Naive B cell (primary cell): ENCODE data around the gene ATF6B. TPM values are rescaled to one million over a fixed set of nuclear protein-coding genes. Genes with fewer than 3 reads are reported as not detected.
"Not testable (repeated sequence)": the region's sequence is repeated elsewhere in the genome, so short reads cannot be mapped to it uniquely, and the experiment has no call there.

Source experiments
- ATAC-seq, 2 donors: fragments of 150-1000 bp; cut with Tn5 transposase; 2 replicates each; pipeline ENCODE4 v1.10.0; 2021; ENCODE audit warnings: low read depth in 2 of 2, mild to moderate bottlenecking in 2 of 2, moderate library complexity in 2 of 2
- DNase-seq: peaks from one replicate; pipeline ENCODE4 v3.0.0; 2022
- H3K27ac Mint-ChIP-seq, 6 donors: one replicate each; pipeline ENCODE4 v1.8.0; 2020 to 2022; ENCODE audit warnings: mild to moderate bottlenecking in 6 of 6, mixed read lengths in 6 of 6, moderate library complexity in 5 of 6, inconsistent platforms in 2 of 6
- H3K27me3 Mint-ChIP-seq, 3 donors: one replicate each; pipeline ENCODE4 v1.8.0; 2021 to 2022; ENCODE audit warnings: mixed read lengths in 3 of 3, mild to moderate bottlenecking in 1 of 3
- H3K36me3 Mint-ChIP-seq, 2 donors: one replicate each; pipeline ENCODE4 v1.8.0; 2020 to 2022; ENCODE audit warnings: mixed read lengths in 2 of 2, inconsistent platforms in 1 of 2, mild to moderate bottlenecking in 1 of 2
- H3K4me1 Mint-ChIP-seq, 3 donors: one replicate each; pipeline ENCODE4 v1.8.0; 2020 to 2022; ENCODE audit warnings: mixed read lengths in 3 of 3, inconsistent platforms in 1 of 3, mild to moderate bottlenecking in 1 of 3, moderate library complexity in 1 of 3
- H3K4me3 Mint-ChIP-seq, 8 donors: one replicate each; pipeline ENCODE4 v1.8.0; 2020 to 2022; ENCODE audit warnings: mild to moderate bottlenecking in 8 of 8, mixed read lengths in 8 of 8, moderate library complexity in 8 of 8, inconsistent platforms in 2 of 8
- H3K9me3 Mint-ChIP-seq, 7 donors: one replicate each; pipeline ENCODE4 v1.8.0; 2020 to 2022; ENCODE audit warnings: mixed read lengths in 7 of 7, mild to moderate bottlenecking in 5 of 7, inconsistent platforms in 2 of 7, moderate library complexity in 1 of 7
- polyA plus RNA-seq, 6 donors: library from polyadenylated mRNA; unstranded; fragments of 300-500 nt; fragmentation: Illumina TruSeq; gene quantifications; one replicate each; pipeline ENCODE4 v1.2.3, GENCODE V29; 2021; ENCODE audit warnings: low read depth in 6 of 6

ATF6B gene
- polyA plus RNA-seq, 6 donors from 2014 or later = 25.7 to 35.0 (median 32.4) TPM

DNA sequence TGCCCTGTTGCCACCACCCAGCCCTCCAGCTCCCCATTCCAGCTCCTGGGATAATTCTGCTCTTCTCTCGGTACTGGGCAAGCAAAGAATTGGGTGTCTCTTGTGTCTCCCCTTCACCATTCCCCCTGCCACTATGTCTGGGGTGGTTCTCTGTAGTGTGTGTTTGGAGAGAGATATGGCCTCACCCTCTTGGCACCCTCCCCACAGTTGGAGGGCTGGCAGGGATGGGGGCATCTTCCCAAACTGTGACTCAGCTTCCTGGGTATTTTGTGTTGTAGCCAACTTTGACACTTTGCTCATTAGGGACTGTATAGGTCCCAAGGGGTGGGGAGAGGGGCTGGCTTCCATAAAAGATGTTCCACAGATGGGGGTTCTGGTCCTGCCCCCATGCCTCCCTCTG, 20.6 kb downstream of the ATF6B start:
- H3K9me3 Mint-ChIP-seq = peaks cover 0 to 4% (median 1%) of the 10 kb centered on the region in 7 donors
- peaks cover 0 to 8% of the 10 kb centered on the region in 2 donors for H3K36me3 Mint-ChIP-seq
- peaks cover 27 to 62% (median 58%) of the 10 kb centered on the region in 3 donors for H3K27me3 Mint-ChIP-seq
- H3K4me1 Mint-ChIP-seq = peaks cover 25 to 39% (median 35%) of the 10 kb centered on the region in 3 donors
- ATAC-seq = no peak
- peak overlapping the region in 1 of 8 donors; percentile 10 for H3K4me3 Mint-ChIP-seq
- DNase-seq = no peak
- peak overlapping the region in 1 of 6 donors; percentile 32 for H3K27ac Mint-ChIP-seq

DNA sequence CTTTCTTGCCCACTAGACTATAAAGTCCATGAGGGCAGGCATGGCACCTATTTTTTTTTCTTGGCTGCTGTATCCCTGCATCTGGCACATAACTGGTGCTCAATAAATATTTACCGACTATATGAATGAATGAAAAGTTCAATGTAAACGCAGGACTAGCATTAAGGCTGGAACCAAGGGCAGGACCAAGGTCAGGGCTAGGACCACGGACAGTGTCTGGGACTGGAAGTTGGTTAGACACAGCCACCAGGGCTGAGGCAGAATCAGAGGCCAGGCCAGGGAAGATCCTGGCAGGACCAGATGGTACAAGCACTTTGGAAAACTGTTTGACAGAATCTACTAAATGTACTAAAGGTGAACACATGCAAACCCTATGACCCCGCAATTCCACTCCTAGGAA, 22.6 kb downstream of the ATF6B start:
- no peak for ATAC-seq
- Mint-ChIP-seq H3K4me3 (no peak overlapping the region), H3K27me3 (peaks cover 34 to 64% (median 61%) of the 10 kb centered on the region in 3 donors), H3K9me3 (peaks cover 0 to 8% (median 1%) of the 10 kb centered on the region in 7 donors), H3K4me1 (peaks cover 21 to 30% (median 29%) of the 10 kb centered on the region in 3 donors), H3K36me3 (peaks cover 0 to 8% of the 10 kb centered on the region in 2 donors), H3K27ac (no peak overlapping the region)
- DNase-seq = no peak

DNA sequence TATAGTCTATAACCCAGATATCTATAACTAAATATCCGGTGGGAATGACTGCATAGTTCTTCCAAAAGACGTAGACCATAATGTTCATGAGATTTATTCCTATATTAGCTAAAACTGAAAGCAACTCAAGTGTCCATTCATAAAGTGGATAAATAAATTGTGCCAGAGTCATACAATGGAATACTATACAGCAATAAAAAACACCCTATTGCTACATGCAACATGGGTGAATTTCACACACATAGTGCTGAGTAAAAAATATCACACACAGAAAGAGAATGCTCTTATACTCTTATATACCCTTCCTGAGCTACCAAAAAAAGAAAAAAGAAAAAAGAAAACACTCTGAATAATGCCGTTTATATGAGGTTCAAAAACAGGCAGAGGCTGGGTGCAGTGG, 25.8 kb downstream of the ATF6B start:
- Mint-ChIP-seq H3K9me3 (peaks cover 0 to 8% (median 1%) of the 10 kb centered on the region in 7 donors), H3K27me3 (peaks cover 40 to 77% (median 72%) of the 10 kb centered on the region in 3 donors)

GRCh38 chr6:32100251-32100650, 27.8 kb downstream of the ATF6B start:
- DNase-seq, H3K4me3 Mint-ChIP-seq, H3K9me3 Mint-ChIP-seq, H3K4me1 Mint-ChIP-seq, H3K36me3 Mint-ChIP-seq, ATAC-seq: not testable (repeated sequence)
- Mint-ChIP-seq H3K27ac (peak overlapping the region in 1 of 6 donors; percentile 22), H3K27me3 (peaks cover 26 to 72% (median 70%) of the 10 kb centered on the region in 3 donors)

More for the DNA sequence above, 25.8 kb downstream of the ATF6B start:
- H3K27ac Mint-ChIP-seq = no peak overlapping the region
- no peak overlapping the region for H3K4me3 Mint-ChIP-seq
- peaks cover 0 to 8% (median 0%) of the 10 kb centered on the region in 3 donors for H3K4me1 Mint-ChIP-seq
- no peak for DNase-seq
- H3K36me3 Mint-ChIP-seq = peaks cover 0 to 16% of the 10 kb centered on the region in 2 donors
- ATAC-seq = no peak

DNA sequence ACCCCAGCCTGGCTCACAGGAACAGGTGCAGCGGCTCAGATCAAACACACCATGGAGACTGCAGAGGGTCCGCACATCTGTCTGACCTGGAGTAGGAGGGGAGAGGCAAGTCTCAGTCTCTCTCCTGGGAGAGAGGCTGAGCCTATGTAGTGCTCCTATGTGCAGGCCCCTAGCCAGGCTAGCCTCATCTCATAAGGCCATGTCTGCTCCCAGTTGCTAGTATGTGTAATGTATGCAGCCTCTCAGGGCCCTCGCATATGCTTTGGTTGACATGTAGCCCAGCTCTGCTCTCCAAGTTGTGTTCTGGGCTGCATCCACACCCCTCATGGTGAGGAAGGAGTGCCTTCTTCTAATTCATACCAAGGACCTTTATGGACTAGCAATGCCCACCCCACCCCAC, 30.7 kb downstream of the ATF6B start:
- no peak for DNase-seq
- Mint-ChIP-seq H3K27me3 (peaks cover 29 to 72% (median 59%) of the 10 kb centered on the region in 3 donors), H3K4me1 (peaks cover 0 to 4% (median 4%) of the 10 kb centered on the region in 3 donors), H3K9me3 (peaks cover 0 to 4% (median 0%) of the 10 kb centered on the region in 7 donors), H3K27ac (no peak overlapping the region), H3K4me3 (peak overlapping the region in 3 of 8 donors; percentile 11 to 37 (median 16)), H3K36me3 (peaks cover 0 to 8% of the 10 kb centered on the region in 2 donors)
- ATAC-seq = no peak

DNA sequence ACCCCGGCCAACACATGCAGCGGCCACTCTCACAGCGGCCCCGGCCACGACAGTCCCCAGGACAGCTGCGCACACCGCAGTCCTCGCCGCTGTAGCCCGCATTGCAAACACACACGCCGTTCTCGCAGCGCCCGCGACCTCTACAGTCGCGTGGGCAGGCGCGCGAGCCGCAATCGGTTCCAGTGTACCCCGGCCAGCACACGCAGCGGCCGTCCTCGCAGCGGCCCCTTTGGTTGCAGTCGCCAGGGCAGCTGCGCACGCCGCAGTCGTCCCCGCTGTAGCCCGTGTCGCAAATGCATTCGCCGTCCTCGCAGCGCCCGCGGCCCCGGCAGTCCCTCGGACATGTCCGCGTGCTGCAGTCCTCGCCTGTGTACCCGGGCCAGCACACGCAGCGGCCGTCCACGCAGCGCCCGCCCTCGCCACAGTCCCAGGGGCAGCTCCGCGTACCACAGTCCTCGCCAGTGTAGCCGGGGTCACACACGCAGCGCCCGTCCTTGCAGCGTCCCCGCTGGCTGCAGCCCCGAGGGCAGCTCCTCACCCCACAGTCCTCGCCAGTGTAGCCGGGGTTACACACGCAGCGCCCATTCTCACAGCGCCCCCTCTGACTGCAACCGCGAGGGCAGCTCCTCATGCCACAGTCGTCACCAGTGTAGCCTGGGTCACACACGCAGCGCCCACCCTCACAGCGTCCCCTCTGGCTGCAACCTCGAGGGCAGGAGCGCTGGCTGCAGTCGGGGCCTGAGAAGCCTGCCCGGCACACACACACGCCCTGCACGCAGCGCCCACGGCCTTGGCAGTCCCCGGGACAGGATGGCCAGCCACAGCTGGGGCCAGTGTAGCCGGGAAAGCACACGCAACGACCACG, 31.4 kb downstream of the ATF6B start:
- H3K27me3 Mint-ChIP-seq = peaks cover 23 to 80% (median 65%) of the 10 kb centered on the region in 3 donors
- DNase-seq (no peak), ATAC-seq (peak in 1 of 2 donors; percentile 9)
- H3K27ac Mint-ChIP-seq = no peak overlapping the region
- peak overlapping the region in 5 of 8 donors; percentile 16 to 47 (median 30) for H3K4me3 Mint-ChIP-seq
- peaks cover 0 to 4% (median 4%) of the 10 kb centered on the region in 3 donors for H3K4me1 Mint-ChIP-seq
- H3K9me3 Mint-ChIP-seq = peaks cover 0 to 2% (median 0%) of the 10 kb centered on the region in 7 donors
- peaks cover 0 to 8% of the 10 kb centered on the region in 2 donors for H3K36me3 Mint-ChIP-seq

DNA sequence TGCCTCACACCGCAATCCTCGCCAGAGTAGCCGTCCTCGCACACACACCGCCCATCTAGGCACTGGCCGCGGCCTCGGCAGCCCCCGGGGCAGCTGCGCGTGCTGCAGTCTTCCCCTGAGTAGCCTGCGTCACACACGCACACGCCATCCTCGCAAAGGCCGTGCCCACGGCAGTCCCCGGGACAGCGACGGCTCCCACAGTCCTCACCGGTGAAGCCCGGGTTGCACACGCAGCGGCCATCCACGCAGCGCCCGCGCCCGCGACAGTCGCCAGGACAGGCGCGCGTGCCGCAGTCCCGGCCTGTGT, 32.0 kb downstream of the ATF6B start:
- Mint-ChIP-seq H3K27ac (no peak overlapping the region), H3K9me3 (peaks cover 0 to 2% (median 0%) of the 10 kb centered on the region in 7 donors), H3K36me3 (peaks cover 0 to 8% of the 10 kb centered on the region in 2 donors), H3K4me3 (peak overlapping the region in 1 of 8 donors; percentile 29), H3K4me1 (peaks cover 0 to 4% (median 4%) of the 10 kb centered on the region in 3 donors), H3K27me3 (peaks cover 23 to 83% (median 65%) of the 10 kb centered on the region in 3 donors)
- DNase-seq = no peak
- peak in 1 of 2 donors; percentile 16 for ATAC-seq

DNA sequence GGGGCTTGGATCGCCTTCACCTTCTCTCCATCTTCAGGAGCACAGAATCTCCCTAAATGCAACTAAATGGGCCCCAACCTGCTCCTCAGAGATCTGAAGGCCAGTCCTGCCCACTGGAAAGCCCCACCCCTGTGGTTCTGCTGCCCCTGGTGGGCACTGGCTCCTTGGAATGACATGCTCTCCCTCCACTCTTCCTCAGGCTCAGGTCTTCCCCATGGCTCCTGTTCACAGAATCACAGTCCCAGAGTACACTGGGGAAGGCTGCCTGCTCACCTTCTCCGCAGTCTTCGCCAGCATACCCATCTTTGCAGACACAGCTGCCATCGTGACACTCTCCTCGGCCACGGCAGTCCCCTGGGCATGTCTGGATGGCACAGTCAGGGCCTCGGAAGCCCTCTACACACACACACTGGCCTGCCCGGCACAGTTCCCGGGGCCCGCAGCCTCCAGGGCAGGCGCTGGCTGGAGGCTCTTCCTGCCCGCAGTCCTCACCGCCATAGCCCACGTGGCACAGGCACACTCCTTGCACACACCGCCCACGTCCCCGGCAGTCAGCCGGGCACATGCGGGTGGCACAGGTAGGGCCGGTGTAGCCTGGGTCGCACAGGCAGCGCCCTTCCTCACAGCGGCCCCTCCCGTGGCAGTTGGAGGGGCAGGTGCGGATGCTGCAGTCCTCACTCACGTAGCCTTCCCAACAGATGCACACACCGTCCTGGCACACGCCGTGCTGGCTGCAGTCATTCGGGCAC, 32.5 kb downstream of the ATF6B start:
- Mint-ChIP-seq H3K27ac (no peak overlapping the region), H3K27me3 (peaks cover 26 to 87% (median 64%) of the 10 kb centered on the region in 3 donors), H3K36me3 (peaks cover 0 to 8% of the 10 kb centered on the region in 2 donors), H3K4me3 (no peak overlapping the region), H3K4me1 (peaks cover 0 to 4% (median 4%) of the 10 kb centered on the region in 3 donors), H3K9me3 (peaks cover 0 to 2% (median 0%) of the 10 kb centered on the region in 7 donors)
- peak in 1 of 2 donors; percentile 11 for ATAC-seq
- no peak for DNase-seq

DNA sequence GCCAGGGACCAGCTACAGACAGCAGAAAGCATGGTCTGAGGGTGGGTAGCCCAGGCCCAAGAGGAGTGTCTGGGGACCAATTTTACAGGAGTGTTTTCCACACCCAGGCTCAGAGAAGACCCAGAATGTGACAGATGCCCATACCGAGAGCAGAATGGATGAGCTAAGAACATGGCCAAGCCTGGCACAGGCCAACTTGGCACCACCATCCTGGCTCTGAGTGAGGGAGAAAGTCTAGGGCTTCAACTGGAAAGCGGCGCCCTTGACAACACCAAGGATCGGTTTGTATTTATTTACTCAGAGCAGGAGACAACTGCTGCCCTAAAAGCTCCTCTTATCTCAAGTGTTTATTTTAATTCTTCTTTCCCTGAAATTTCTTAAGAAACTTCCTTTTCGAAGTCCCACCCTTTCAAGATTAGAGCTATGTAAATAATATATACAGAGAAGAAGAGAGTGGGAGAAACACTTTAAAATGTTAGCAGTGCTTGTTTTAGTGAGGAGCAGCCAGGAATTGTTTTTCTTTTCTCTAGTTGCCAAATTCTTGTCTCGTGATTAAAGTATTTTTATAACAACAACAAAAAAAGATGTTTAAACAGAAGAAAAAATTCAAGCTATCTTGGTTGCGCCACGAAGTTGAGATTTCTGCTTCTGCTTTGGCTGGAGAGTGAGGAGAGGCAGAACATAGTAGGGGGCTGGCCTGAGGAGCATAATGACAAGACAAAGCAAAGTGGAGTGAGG, 35.1 kb downstream of the ATF6B start:
- H3K4me3 Mint-ChIP-seq = peak overlapping the region in 1 of 8 donors; percentile 24

GRCh38 chr6:32089082-32089828, 38.8 kb downstream of the ATF6B start:
- ATAC-seq = no peak
- Mint-ChIP-seq H3K27me3 (peaks cover 35 to 75% (median 49%) of the 10 kb centered on the region in 3 donors), H3K4me3 (peak overlapping the region in 3 of 8 donors; percentile 1 to 22 (median 5)), H3K27ac (no peak overlapping the region), H3K4me1 (peaks cover 0 to 7% (median 5%) of the 10 kb centered on the region in 3 donors), H3K36me3 (no peaks in the 10 kb centered on the region), H3K9me3 (peaks cover 0 to 2% (median 0%) of the 10 kb centered on the region in 7 donors)
- no peak for DNase-seq

More for the DNA sequence above, 35.1 kb downstream of the ATF6B start:
- H3K36me3 Mint-ChIP-seq = no peaks in the 10 kb centered on the region
- DNase-seq (no peak), ATAC-seq (no peak)
- no peak overlapping the region for H3K27ac Mint-ChIP-seq
- H3K9me3 Mint-ChIP-seq = no peaks in the 10 kb centered on the region
- H3K27me3 Mint-ChIP-seq = peaks cover 24 to 82% (median 50%) of the 10 kb centered on the region in 3 donors
- peaks cover 0 to 4% (median 4%) of the 10 kb centered on the region in 3 donors for H3K4me1 Mint-ChIP-seq

DNA sequence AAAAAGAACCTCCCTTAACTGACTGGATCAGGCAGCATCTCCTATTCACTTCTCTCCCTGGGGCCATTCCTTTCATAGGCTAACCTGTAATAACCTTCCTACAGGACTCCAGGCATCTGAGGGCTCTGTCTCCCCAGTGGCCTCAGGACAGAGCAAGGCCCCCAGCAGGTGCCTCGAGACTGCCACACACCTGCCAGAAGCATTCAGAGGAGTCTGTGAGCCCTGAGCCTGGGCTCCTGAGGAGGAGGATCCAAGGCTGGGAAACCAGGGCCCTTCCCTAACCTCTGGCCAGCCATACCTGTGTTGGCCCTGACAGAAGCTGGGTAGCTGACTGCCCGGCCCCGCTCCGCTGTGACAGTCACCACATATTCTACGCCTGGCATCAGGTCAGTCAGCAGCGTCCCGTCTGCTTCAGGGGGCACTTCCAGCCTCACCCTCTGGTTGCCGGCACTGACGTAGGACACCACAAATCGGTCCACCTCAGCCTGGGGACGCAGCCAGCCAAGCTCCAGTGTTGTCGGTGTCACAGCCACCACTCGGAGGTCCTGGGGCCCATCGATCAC, 39.5 kb downstream of the ATF6B start:
- ATAC-seq (no peak), DNase-seq (no peak)
- H3K9me3 Mint-ChIP-seq = peaks cover 0 to 2% (median 0%) of the 10 kb centered on the region in 7 donors
- H3K4me1 Mint-ChIP-seq = peaks cover 0 to 7% (median 5%) of the 10 kb centered on the region in 3 donors
- no peaks in the 10 kb centered on the region for H3K36me3 Mint-ChIP-seq
- no peak overlapping the region for H3K27ac Mint-ChIP-seq
- H3K27me3 Mint-ChIP-seq = peaks cover 37 to 79% (median 56%) of the 10 kb centered on the region in 3 donors
- H3K4me3 Mint-ChIP-seq = peak overlapping the region in 3 of 8 donors; percentile 1 to 43 (median 38)
